ENCODE results near the gene TMBIM6. TPM values are rescaled to one million over a fixed set of nuclear protein-coding genes. Genes with fewer than 3 reads are reported as not detected.

TMBIM6 gene, protein sequence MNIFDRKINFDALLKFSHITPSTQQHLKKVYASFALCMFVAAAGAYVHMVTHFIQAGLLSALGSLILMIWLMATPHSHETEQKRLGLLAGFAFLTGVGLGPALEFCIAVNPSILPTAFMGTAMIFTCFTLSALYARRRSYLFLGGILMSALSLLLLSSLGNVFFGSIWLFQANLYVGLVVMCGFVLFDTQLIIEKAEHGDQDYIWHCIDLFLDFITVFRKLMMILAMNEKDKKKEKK
- total RNA-seq, result 100 to 1,000 TPM; 181 to 310 (median 224) TPM

DNA sequence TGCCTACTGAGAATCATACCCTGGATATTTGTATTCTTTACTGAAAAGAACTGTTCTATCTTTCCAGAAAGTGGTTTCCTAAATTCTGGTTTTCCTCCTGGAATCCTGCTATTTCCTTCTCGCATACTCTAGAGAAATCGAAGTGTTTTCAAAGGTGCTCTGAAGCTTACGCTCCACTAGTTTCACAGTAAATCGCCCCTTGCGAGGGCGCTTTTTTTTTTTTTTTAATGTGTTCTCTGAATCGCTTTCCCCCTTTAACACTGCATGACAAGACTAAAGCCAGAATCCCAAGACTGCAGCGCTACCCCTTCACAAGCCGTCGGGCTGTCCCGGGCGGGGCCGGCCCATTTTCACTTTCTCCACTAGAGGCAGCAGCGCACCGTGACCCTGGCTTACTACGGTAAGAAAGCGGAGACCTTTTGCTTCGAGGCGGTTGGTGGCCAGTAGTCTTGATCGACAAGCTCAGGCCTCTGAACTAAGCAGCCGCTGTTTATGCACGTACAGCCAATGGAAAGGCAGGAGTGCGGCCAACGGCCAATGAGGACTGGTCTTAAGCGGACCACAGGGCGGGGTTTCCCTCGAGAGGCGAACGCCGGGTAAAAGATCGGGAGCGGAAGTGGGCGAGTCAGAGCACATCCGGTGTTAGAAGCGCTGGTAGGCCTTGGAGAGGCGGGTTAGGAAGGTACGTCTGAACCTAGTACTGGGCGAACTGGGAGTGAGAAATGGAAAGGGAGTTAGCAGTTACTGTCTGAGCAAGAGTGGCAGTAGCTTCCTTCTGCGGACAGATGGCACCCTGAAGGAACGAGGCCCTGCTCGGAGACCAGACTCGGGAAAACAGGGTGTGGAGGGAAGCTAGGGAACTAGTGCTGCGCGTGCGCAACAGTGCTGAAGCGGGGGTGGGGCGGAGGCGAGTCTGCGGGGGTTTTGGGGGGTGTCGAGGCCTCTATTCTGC is at the start of gene TMBIM6:
Gene TMBIM6 (plus strand): TSS at position 628 of the 952 bp plus-strand sequence. CDS start 10,937 bp downstream, outside the sequence.
- H3K36me3 ChIP-seq, result no peaks in the 10 kb centered on the region
- H3K27ac ChIP-seq, result peak within 1 kb of the TSS; percentile 97 to 100 (median 98)
- no peaks in the 10 kb centered on the region for H3K9me3 ChIP-seq
- DNase-seq (peak; percentile 100), ATAC-seq (peak; percentile 98 to 99)
- intact Hi-C loops (cut with DNase I; ENCODE audit: low total_unique reads) (loop anchor here (1.0 to 5.0 kb wide), 3 partner anchors 34 to 371 kb away; partner anchors contain the start of genes COX14, FMNL3 and NCKAP5L), in situ Hi-C loops (cut with MboI; ENCODE audit: low sequenced_read_pairs in 4 of 4) (no loop called here)
- peaks cover 31 to 38% of the 10 kb centered on the region in 2 donors for H3K4me1 ChIP-seq
- H3K27me3 ChIP-seq, result no peaks in the 10 kb centered on the region
- peak; percentile 98 to 99 for TF ChIP-seq POLR2A (IDR thresholded peaks at IDR 0.05)
- TF ChIP-seq, protein P1, sequence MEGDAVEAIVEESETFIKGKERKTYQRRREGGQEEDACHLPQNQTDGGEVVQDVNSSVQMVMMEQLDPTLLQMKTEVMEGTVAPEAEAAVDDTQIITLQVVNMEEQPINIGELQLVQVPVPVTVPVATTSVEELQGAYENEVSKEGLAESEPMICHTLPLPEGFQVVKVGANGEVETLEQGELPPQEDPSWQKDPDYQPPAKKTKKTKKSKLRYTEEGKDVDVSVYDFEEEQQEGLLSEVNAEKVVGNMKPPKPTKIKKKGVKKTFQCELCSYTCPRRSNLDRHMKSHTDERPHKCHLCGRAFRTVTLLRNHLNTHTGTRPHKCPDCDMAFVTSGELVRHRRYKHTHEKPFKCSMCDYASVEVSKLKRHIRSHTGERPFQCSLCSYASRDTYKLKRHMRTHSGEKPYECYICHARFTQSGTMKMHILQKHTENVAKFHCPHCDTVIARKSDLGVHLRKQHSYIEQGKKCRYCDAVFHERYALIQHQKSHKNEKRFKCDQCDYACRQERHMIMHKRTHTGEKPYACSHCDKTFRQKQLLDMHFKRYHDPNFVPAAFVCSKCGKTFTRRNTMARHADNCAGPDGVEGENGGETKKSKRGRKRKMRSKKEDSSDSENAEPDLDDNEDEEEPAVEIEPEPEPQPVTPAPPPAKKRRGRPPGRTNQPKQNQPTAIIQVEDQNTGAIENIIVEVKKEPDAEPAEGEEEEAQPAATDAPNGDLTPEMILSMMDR (IDR thresholded peaks at IDR 0.05 in 4 of 5, conservative IDR thresholded peaks at IDR 0.05 in 1 of 5), result peak; percentile 91 to 98 (median 95)
- H3K4me3 ChIP-seq, result peak within 1 kb of the TSS; percentile 80 to 100 (median 88)

DNA sequence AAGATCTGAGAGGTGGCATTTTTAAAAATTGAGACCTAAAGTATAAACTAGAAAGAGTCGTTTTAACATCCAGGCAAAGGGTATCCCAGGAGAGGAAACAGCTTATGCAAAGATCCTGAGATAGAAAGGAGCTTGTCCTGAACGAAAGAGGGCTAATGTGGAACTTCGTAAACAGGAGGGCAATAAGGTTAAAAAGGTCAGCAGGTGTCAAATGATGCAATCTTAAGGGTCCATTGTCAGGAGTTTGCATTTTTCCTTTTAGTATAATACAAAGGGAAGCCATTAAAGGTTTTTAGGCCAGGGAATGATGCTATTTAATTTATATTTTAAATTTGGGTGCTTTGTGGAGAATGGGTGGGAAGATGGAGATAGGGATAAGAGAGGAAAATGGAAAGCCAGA is 48.5 kb upstream of the TMBIM6 start:
- no peak for TF ChIP-seq POLR2A (IDR thresholded peaks at IDR 0.05)
- TF ChIP-seq, protein P1 (IDR thresholded peaks at IDR 0.05 in 4 of 5, conservative IDR thresholded peaks at IDR 0.05 in 1 of 5), result no peak
- no peaks in the 10 kb centered on the region for H3K36me3 ChIP-seq
- no peaks in the 10 kb centered on the region for H3K9me3 ChIP-seq
- ATAC-seq (no peak), DNase-seq (no peak)
- H3K27me3 ChIP-seq, result no peaks in the 10 kb centered on the region
- H3K4me3 ChIP-seq, result no peak overlapping the region
- intact Hi-C loops (cut with DNase I; ENCODE audit: low total_unique reads), result no loop called here
- H3K4me1 ChIP-seq, result peaks cover 11 to 30% of the 10 kb centered on the region in 2 donors
- in situ Hi-C loops (cut with MboI; ENCODE audit: low sequenced_read_pairs in 4 of 4), result no loop called here
- H3K27ac ChIP-seq, result no peak overlapping the region

DNA sequence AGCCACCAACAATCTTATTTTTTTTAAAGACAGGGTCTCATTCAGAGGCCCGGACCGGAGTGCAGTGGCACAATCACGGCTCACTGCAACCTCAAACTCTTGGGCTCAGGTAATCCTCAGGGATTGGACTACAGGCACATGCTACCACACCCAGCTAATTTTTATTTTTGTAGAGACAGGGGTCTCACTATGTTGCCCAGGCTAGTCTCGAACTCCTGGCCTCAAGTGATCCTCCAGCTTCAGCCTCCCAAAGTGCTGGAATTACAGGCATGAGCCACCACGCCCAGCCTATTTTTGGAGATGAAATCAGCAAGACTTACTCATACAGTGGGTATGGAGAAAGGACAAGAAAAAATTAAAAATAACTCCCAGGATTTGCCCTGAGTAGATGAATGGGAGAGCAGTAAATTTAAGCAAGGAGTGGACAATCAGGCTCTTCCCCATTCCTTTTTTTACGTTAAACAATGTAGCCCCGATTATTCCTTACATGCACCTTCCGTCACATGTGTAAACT is 47.4 kb upstream of the TMBIM6 start:
- intact Hi-C loops (cut with DNase I; ENCODE audit: low total_unique reads), result no loop called here

DNA sequence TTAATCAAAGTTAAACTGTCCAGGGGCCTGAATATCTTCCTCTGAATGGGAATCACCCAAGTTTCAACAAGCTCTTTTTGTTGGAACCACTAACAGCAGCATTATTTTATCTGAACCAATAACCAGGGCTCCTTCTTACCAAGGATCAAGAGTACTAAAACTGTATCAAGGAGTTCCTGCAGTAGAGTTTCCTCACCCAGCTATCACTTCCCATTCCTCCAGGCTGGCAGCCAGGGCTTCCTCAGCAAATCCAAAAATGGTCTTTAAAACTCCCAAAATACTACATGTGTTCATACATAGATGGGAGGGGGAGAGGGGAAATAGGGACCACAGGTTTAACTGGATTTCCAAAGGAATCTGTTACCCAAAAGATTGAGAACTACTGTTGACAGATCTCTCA is 44.6 kb upstream of the TMBIM6 start:
- in situ Hi-C loops (cut with MboI; ENCODE audit: low sequenced_read_pairs in 4 of 4) (no loop called here), intact Hi-C loops (cut with DNase I; ENCODE audit: low total_unique reads) (no loop called here)
- TF ChIP-seq POLR2A (IDR thresholded peaks at IDR 0.05), result no peak
- TF ChIP-seq, protein P1 (IDR thresholded peaks at IDR 0.05 in 4 of 5, conservative IDR thresholded peaks at IDR 0.05 in 1 of 5), result no peak
- Histone ChIP-seq H3K9me3 (no peaks in the 10 kb centered on the region), H3K4me3 (no peak overlapping the region), H3K4me1 (peaks cover 31 to 34% of the 10 kb centered on the region in 2 donors), H3K27ac (no peak overlapping the region), H3K36me3 (no peaks in the 10 kb centered on the region), H3K27me3 (no peaks in the 10 kb centered on the region)
- no peak for DNase-seq
- no peak for ATAC-seq

More for the DNA sequence above, 47.4 kb upstream of the TMBIM6 start:
- in situ Hi-C loops (cut with MboI; ENCODE audit: low sequenced_read_pairs in 4 of 4), result no loop called here
- H3K4me1 ChIP-seq, result peaks cover 21 to 40% of the 10 kb centered on the region in 2 donors
- DNase-seq (no peak), ATAC-seq (no peak)
- no peaks in the 10 kb centered on the region for H3K27me3 ChIP-seq
- no peak overlapping the region for H3K27ac ChIP-seq
- H3K36me3 ChIP-seq, result no peaks in the 10 kb centered on the region
- no peak overlapping the region for H3K4me3 ChIP-seq
- H3K9me3 ChIP-seq, result no peaks in the 10 kb centered on the region
- TF ChIP-seq, protein P1 (IDR thresholded peaks at IDR 0.05 in 4 of 5, conservative IDR thresholded peaks at IDR 0.05 in 1 of 5), result no peak
- no peak for TF ChIP-seq POLR2A (IDR thresholded peaks at IDR 0.05)
